D721Med (cell line): Measurements from ENCODE around the gene BLOC1S3.
"Not testable (repeated sequence)": the region's sequence is repeated elsewhere in the genome, so short reads cannot be mapped to it uniquely, and the experiment has no call there.

Experiments used
- DNase-seq: peaks from one replicate; pipeline ENCODE4 v3.0.0; 2011; ENCODE audit warnings: low spot score; ENCODE audit not compliant: insufficient read length
- FAIRE-seq: peaks from 2 replicates; lab custom pipeline; 2011; peaks lifted over from hg19 to GRCh38; lab: Jason Lieb, UNC
- CTCF ChIP-seq: IDR thresholded peaks from 2 replicates; pipeline ENCODE4 v1.5.1; 2012; ENCODE audit warnings: mild to moderate bottlenecking, control low read depth; ENCODE audit not compliant: insufficient read depth; ENCODE audit errors: missing control alignments

The BLOC1S3 gene

GRCh38 chr19:45224645-45225044, 46.1 kb downstream of the BLOC1S3 start:
- TF ChIP-seq CTCF = no peak
- DNase-seq (no peak), FAIRE-seq (no peak)

- not testable (repeated sequence) for FAIRE-seq
These were observed 50.5 kb downstream of the BLOC1S3 start for GRCh38 chr19:45229056-45229455.

More at GRCh38 chr19:45229056-45229455, 50.5 kb downstream of the BLOC1S3 start:
- not testable (repeated sequence) for DNase-seq
